ENCODE measurements around the gene SPR. TPM values are rescaled to one million over a fixed set of nuclear protein-coding genes. Genes with fewer than 3 reads are reported as not detected.

SPR gene
- total RNA-seq, 4 donors from 2014 or later, result 83.8 to 431 (median 98.0) TPM

DNA sequence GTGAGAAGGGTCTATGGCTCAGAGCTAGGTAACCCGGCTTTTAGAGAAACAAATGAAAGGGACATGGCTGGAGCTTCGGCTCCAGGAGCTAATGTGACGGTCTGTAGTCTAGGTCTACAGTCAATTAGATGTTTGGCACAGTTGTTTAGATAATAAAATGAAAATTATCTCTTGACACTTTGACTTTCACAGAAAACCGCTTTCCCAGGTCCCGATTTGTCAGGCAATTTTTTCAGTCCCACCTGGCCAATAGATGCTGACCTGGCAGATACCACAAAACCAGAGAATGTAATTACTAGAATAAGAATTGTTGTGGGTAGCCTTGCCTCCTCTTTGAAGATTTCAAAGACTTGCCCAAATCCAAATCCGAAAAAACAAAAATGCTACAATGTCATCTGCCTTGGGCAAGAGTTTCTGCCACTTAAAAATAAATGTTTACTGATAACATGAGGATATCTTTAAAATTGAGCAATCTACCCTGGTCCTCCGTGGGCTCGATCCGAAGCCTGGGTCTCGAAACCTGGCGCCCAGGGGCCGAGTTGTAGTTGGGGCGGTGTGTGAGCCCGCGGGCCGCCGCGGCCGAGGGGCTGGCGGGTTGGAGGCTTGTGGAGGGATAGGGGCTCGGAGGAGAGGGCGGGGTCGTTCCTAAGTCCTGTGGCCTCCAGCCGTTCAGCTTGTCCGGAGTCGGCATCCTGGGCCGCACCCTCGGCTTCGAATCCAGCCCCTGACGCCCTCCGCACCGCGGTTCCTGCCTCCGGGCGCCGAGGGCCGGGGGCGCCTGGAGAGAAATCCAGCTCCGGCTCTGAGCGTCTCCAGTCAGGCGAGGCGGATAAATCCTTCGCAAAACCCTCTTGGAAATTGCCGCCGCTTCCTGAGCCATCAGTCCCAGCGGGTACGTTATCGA lies 32.5 kb downstream of the SPR start:
- Histone ChIP-seq H3K4me1 (peaks cover 21 to 65% (median 59%) of the 10 kb centered on the region in 4 donors), H3K9me3 (no peaks in the 10 kb centered on the region)

DNA sequence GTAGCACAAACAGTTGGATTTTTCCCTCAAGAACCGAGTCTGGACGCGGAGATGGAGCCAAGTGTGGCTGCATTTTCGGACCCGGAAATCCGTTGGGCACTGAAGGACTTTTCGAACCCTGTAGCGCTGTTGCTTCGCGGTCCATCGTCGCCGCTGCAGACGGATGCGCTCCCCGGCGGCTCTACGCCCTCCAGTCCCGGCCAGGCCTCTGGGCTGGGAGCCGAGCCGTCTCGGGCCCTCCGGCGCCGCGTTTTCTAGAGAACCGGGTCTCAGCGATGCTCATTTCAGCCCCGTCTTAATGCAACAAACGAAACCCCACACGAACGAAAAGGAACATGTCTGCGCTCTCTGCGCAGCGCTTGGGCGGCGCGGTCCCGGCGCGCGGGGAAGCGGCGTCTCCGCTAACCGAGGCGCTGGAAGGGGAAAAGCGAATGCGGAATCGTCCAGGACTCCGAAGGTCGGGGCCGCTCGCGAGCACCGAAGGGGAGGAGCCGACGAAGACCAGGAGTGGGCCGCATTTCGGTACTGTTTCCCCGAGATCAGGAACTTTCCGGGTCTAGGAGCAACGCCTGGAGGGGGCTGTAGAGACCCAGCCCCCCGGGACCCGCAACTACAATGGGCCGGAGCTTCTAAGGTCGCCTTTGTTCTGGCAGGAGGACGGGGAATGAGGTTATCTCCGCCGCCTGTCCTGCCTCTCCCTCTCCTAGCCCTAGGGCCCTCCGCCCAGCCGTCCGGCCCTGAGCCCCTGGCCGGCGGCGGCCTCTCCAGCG lies 33.3 kb downstream of the SPR start:
- TF ChIP-seq, protein P1, sequence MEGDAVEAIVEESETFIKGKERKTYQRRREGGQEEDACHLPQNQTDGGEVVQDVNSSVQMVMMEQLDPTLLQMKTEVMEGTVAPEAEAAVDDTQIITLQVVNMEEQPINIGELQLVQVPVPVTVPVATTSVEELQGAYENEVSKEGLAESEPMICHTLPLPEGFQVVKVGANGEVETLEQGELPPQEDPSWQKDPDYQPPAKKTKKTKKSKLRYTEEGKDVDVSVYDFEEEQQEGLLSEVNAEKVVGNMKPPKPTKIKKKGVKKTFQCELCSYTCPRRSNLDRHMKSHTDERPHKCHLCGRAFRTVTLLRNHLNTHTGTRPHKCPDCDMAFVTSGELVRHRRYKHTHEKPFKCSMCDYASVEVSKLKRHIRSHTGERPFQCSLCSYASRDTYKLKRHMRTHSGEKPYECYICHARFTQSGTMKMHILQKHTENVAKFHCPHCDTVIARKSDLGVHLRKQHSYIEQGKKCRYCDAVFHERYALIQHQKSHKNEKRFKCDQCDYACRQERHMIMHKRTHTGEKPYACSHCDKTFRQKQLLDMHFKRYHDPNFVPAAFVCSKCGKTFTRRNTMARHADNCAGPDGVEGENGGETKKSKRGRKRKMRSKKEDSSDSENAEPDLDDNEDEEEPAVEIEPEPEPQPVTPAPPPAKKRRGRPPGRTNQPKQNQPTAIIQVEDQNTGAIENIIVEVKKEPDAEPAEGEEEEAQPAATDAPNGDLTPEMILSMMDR (IDR thresholded peaks at IDR 0.05), result no peak
- no peak for TF ChIP-seq EP300 (IDR thresholded peaks at IDR 0.05; ENCODE audit: low read depth)
- peak in 1 of 3 donors; percentile 45 for TF ChIP-seq POLR2AphosphoS5 (IDR thresholded peaks at IDR 0.05)
- H3K27ac ChIP-seq, result no peak overlapping the region
- no peaks in the 10 kb centered on the region for H3K9me3 ChIP-seq
- peak overlapping the region in 1 of 4 donors; percentile 40 for H3K4me3 ChIP-seq
- WGBS, 2 donors (ENCODE audit: low coverage in 1 of 2), result 4% methylated on average over 52 of the region's 77 CpGs; no CpG with 5 or more reads in 1 of the 2 donors
- no peak for DNase-seq
- in situ Hi-C loops (cut with MboI; ENCODE audit: low pct_ligation_motif_present in 1 of 4, low pct_unique_long_range_greater_than_20kb in 1 of 4, low sequenced_read_pairs in 3 of 4) (no loop called here), intact Hi-C loops (cut with DNase I; ENCODE audit: low total_unique reads) (no loop called here)
- peaks cover 100% of the 10 kb centered on the region for H3K27me3 ChIP-seq
- peaks cover 22 to 60% (median 57%) of the 10 kb centered on the region in 4 donors for H3K4me1 ChIP-seq
- H3K36me3 ChIP-seq, result no peaks in the 10 kb centered on the region

More for the DNA sequence above, 32.5 kb downstream of the SPR start:
- in situ Hi-C loops (cut with MboI; ENCODE audit: low pct_ligation_motif_present in 1 of 4, low pct_unique_long_range_greater_than_20kb in 1 of 4, low sequenced_read_pairs in 3 of 4) (no loop called here), intact Hi-C loops (cut with DNase I; ENCODE audit: low total_unique reads) (no loop called here)
- Histone ChIP-seq H3K36me3 (no peaks in the 10 kb centered on the region), H3K27me3 (peaks cover 100% of the 10 kb centered on the region), H3K27ac (no peak overlapping the region), H3K4me3 (peak overlapping the region in 1 of 4 donors; percentile 40)
- WGBS, 2 donors (ENCODE audit: low coverage in 1 of 2), result 13 to 14% methylated on average over 5 to 44 of the region's 48 CpGs
- TF ChIP-seq, protein P1 (IDR thresholded peaks at IDR 0.05), result no peak
- TF ChIP-seq POLR2AphosphoS5 (IDR thresholded peaks at IDR 0.05), result peak in 1 of 3 donors; percentile 18
- TF ChIP-seq POLR2A (IDR thresholded peaks at IDR 0.05), result no peak
- no peak for TF ChIP-seq EP300 (IDR thresholded peaks at IDR 0.05; ENCODE audit: low read depth)
- DNase-seq, result no peak

DNA sequence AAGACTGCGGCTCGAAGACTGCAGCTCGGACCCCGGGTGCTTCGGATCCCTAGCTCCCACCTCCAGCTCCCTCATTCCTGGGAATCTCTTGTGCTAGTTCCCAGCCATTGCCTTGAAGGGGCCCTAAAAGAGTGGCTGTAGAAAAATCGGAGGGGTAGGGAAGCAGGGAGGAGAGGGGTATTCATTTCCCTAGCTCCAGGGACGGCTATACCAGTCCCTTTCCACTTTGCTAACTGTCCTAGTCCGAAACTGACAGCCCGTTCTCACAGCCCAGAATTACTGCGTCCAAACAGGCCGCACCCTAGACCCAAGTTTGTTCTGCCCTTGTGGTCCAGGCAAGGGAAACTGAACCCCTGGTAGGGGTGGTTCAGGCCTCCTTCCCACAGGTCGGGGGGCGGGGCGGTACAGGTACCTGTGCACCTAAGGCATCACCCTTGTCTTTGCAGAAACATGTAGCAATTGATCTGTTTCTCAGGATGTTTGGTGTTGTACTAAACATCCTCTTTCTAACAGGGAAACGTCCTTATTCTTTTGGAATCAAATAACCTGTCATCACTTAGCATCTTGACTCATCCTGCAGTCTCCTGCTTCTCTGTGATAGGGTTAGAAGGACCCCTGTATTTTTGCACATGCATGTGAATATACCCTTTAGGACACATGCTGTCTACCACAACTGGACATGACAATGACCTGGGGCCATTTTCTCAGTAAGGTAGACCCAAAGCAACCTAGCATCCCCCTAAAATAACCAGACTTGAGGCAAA lies 34.1 kb downstream of the SPR start:
- no peak for TF ChIP-seq POLR2A (IDR thresholded peaks at IDR 0.05)
- TF ChIP-seq, protein P1 (IDR thresholded peaks at IDR 0.05), result no peak
- TF ChIP-seq EP300 (IDR thresholded peaks at IDR 0.05; ENCODE audit: low read depth), result no peak
- TF ChIP-seq POLR2AphosphoS5 (IDR thresholded peaks at IDR 0.05), result no peak
- H3K4me3 ChIP-seq, result no peak overlapping the region
- peaks cover 100% of the 10 kb centered on the region for H3K27me3 ChIP-seq
- DNase-seq, result no peak
- H3K4me1 ChIP-seq, result peaks cover 21 to 53% (median 49%) of the 10 kb centered on the region in 4 donors
- no peaks in the 10 kb centered on the region for H3K9me3 ChIP-seq
- no peak overlapping the region for H3K27ac ChIP-seq
- intact Hi-C loops (cut with DNase I; ENCODE audit: low total_unique reads) (no loop called here), in situ Hi-C loops (cut with MboI; ENCODE audit: low pct_ligation_motif_present in 1 of 4, low pct_unique_long_range_greater_than_20kb in 1 of 4, low sequenced_read_pairs in 3 of 4) (no loop called here)
- no peaks in the 10 kb centered on the region for H3K36me3 ChIP-seq
- 23% methylated on average over 15 of the region's 15 CpGs; no CpG with 5 or more reads in 1 of the 2 donors for WGBS, 2 donors (ENCODE audit: low coverage in 1 of 2)
